Ovary (tissue), 3 donors: ENCODE data around the gene CDYL2.

ENCODE experiments used
- CTCF ChIP-seq, 3 donors: fragments of 450-650 bp in 2 of 3; fragments of 200-600 bp in 1 of 3; IDR thresholded peaks; one replicate each; pipeline versions ENCODE4 v1.5.1 to v1.8.0; 2016 to 2022; ENCODE audit warnings: antibody characterized with exemption in 3 of 3, mild to moderate bottlenecking in 1 of 3
- POLR2A ChIP-seq: fragments of 450-650 bp; IDR thresholded peaks from one replicate; pipeline ENCODE4 v1.6.1; 2017; ENCODE audit warnings: antibody characterized with exemption, mild to moderate bottlenecking, moderate library complexity
- donor health status: DM: no; HTN: no; CAD: no.

- TF ChIP-seq CTCF (IDR thresholded peaks at IDR 0.05) (no peak), POLR2A (no peak)
Observed at GRCh38 chr16:80591071-80591915, 213.1 kb downstream of the CDYL2 start.
